Astrocyte (in vitro differentiated cells and primary cell): ENCODE results near the gene PNKD.

Experiments used
- EZH2 ChIP-seq: IDR thresholded peaks from 2 replicates; pipeline ENCODE4 v1.6.1; 2012; ENCODE audit warnings: mild to moderate bottlenecking, low read length, inconsistent platforms; ENCODE audit not compliant: insufficient read depth
- TF ChIP-seq, protein P1 (sequence below): IDR thresholded peaks from 2 replicates; pipeline ENCODE4 v1.5.1; 2011; ENCODE audit warnings: low read depth, mild to moderate bottlenecking, inconsistent platforms, low read length, moderate library complexity; ENCODE audit not compliant: insufficient read depth

GRCh38 chr2:218260742-218261422 lies 9.4 kb upstream of the PNKD start, which contains the start of gene GPBAR1:
- TF ChIP-seq, protein P1, sequence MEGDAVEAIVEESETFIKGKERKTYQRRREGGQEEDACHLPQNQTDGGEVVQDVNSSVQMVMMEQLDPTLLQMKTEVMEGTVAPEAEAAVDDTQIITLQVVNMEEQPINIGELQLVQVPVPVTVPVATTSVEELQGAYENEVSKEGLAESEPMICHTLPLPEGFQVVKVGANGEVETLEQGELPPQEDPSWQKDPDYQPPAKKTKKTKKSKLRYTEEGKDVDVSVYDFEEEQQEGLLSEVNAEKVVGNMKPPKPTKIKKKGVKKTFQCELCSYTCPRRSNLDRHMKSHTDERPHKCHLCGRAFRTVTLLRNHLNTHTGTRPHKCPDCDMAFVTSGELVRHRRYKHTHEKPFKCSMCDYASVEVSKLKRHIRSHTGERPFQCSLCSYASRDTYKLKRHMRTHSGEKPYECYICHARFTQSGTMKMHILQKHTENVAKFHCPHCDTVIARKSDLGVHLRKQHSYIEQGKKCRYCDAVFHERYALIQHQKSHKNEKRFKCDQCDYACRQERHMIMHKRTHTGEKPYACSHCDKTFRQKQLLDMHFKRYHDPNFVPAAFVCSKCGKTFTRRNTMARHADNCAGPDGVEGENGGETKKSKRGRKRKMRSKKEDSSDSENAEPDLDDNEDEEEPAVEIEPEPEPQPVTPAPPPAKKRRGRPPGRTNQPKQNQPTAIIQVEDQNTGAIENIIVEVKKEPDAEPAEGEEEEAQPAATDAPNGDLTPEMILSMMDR, result no peak
- TF ChIP-seq EZH2, result no peak
